CD1c-positive myeloid dendritic cell (primary cell): ENCODE results near the gene AQP5.

Experiments
- DNase-seq: peaks from one replicate; pipeline ENCODE4 v3.0.0-alpha.2; 2016; ENCODE audit errors: extremely low spot score

AQP5 gene

GRCh38 chr12:49932023-49932422 lies 29.6 kb upstream of the AQP5 start:
- no peak for DNase-seq

DNA sequence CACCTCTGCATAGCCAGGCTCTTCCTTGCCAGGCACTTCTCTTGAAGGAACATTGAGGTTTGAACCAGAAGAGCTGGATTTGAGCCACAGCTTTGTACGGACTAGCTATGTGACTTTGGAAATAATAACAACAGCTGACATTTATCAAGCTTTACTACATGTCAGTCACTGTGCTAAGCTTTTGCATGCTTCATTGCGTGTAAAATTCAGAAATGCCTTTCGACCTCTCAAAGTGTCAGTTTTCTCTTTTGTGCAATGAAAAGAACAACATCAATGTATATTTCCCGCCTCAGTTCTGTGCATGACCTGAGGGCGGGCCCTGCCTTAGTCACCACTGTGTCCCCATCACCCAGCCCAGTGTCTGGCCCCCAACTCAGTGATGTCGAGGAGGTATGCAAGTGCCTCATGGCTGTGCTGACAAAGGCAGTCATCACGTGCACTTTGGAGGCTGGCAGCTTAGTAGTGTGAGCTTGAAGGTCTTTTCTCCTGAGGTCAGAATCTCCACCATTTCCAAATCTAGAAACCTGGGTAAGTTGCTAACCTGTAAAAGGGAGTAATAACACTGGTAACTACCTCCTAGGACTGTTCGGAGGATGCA lies 29.0 kb upstream of the AQP5 start:
- no peak for DNase-seq

- DNase-seq = no peak
Measured at GRCh38 chr12:49933796-49934195, 27.9 kb upstream of the AQP5 start.

DNA sequence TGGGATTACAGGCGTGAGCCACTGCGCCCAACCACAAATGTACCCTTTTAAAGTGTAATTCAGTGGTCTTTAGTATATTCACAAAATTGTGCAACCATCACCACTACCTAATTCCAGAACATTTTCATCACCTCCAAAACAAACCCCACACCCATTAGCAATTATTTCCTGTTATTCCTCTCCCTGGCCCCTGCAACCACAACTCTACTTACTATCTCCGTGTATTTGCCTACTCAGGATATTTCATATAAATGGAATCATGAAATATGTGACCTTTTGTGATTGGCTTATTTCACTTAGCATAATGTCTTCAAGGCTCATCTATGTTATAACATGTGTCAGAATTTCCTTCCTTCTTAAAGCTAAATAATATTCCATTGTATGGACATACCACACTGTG lies 27.2 kb upstream of the AQP5 start:
- DNase-seq = no peak

DNA sequence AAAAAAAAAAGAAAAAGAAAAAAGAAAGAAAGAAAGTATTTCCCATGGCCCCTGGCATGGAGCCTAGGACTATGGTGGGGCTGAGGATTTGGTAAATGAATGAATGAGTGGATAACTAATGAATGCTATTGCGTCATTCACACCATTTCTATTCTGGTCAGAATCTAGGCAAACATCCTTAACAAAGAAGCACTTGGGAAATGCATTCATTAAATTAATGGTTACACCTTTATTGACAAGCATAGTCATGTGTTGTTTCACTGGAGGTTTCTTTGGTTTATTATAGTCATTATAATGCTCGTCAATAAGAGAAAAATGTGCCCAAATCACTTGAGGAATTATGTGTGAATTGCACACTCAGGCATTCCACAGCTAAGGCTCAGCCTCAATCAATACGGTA lies 24.7 kb upstream of the AQP5 start:
- DNase-seq = no peak

DNA sequence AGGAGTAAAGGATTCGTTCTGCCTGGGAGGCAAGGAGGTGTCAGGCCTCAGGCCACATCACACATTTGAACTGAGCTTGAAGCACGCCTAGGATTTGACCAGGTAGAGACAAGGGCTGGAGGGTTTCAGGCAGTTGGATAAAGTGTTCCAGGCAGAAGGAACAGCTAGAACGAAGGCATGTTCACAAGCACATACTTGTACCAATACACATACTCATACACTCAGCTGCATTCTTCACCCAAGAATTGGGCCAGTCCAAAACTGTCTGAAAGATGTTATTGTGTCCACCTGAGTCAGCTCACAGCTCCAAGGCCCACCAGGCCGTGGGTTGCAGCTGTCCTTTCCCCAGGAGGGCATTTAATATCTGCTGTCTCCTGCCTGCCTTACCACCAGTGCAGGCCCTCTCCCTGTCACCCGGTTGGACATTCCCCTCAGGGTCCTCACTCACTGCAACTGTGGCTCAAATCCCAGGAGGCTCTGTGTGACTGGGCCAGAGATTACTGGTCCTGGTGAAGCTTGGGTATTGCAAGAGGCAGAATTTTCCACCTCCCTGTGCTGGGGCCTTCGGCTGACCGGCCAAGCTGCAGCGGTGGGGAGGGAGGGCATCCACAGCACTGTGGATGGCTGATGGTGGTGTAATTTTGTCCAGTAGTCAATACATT lies 23.9 kb upstream of the AQP5 start:
- DNase-seq = no peak

DNA sequence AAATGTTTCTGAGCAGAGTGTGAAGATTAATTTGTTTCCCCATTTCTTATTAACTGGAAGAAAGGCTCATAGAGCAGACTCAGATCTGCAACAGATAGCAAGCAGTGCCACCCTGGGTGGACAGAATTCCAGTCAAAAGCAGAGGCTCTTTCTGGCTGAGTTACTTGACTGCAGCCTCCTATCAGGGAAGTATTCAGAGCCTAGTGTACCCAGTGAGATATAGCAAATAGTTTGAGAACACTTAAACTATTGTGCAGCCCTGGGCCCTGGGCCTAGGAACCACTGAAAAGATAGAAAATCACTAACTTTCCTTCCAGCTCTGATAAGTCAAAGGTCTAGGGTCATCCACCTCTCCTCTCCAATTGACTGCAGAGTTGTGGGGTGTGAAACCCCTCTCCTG lies 22.4 kb upstream of the AQP5 start:
- DNase-seq = no peak

DNA sequence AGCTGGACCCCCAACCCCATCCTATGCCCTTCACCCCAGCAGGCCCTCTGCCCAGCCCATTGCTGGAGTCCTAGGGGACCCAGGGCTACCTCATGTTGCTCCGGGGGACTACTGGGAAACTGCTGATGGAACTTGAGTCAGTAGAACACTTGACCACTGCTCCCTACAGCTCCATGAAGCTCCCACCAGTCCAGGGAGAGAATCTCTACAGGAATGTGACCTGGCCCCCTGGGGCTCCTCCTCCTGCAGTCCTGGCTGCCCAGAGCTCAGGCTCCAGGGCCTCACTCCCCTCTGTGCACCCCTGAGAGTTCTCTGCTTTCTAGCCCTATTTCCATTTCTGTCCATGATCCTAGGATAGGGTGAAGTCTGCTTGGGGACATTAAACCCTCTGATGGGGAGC lies 22.0 kb upstream of the AQP5 start:
- no peak for DNase-seq

DNA sequence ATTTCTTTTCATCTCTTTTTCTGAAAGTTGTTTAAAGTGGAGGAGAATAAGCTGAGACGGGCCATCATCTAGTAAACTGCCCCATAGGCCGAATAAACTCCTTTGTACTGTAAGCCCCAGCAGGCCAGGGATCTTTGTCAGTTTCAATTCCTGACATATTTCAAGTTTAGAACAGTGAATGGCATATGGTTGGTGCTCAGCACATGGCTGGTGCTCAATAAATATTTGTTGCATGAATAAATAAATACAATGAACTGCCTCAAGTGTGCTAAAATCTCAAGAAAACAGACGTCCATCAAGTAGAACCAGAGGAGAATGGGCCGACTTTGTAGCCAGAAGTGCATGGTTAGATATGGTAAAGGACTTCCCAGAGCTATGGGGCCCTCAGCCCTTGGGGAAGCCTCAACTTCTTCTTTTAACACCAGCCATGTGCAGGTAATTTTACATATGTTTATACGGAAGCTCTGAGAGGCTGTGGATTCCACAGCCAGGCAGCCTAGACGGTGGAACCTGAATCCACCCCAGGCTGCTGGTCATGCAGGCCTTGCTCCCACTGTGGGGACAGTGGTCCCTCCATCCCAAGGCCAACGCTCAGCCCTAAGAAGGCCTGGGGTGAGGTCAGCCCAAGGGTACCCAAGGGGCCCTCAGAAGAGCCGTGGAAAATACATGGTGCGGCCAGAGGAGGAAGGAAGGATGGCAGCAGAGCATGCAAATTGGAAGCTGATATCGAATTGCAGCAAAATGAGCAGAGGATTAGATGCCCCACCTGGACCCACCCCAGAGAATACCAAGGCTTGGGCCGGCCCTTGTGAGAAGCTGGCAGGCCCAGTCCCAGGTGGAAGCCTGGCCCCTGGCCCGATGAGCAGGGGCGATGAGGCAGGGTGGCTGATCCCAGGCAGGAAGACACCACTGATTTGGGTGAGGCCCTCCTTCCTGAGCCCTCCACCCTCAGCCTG lies 19.8 kb upstream of the AQP5 start:
- DNase-seq = no peak

DNA sequence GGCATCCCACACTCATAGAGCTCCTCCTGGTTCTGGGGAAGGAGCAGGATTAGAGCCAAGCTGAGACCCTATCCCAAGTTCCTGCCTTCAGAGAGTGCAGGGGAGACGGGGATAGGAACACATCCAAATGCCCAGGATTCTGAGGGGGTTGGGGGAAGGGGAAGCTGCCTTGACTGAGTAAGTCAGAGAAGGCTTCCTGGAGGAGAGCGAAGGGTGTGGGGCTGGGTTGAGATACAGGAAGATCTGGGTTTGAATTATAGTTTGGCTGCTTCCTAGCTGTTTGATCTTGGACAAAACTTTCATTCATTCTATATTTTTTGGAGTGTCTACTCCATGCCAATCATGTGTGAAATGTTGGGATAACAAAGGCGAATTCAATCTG lies 19.2 kb upstream of the AQP5 start:
- no peak for DNase-seq

- no peak for DNase-seq
Measured at GRCh38 chr12:49942921-49943624, 18.6 kb upstream of the AQP5 start.

GRCh38 chr12:49943625-49943960 lies 18.1 kb upstream of the AQP5 start:
- DNase-seq = no peak

GRCh38 chr12:49944046-49944445 lies 17.6 kb upstream of the AQP5 start:
- DNase-seq = no peak

- DNase-seq = no peak
Measured at GRCh38 chr12:49944718-49945117, 17.0 kb upstream of the AQP5 start.

- DNase-seq = peak; percentile 81
Measured at GRCh38 chr12:49945394-49946080, 16.1 kb upstream of the AQP5 start.

DNA sequence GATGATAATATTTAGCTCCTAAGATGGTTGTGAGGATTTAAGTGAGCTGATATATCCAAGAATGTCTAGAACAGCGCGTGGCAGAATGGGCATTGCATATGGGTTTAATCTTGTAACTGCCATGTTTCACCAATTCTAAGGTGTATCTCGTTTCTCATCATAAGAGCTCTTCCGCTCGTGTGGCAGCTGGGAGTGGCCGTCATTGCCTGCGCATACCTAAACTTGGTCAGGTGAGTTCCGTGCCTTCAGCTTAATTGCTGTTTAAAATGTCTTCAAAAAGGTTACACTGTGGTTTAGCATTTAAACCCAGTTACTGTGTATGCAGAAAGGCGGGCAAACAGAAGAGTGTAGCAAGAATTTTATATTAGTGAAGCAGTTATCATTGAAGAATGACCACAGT lies 15.6 kb upstream of the AQP5 start:
- DNase-seq = no peak

DNA sequence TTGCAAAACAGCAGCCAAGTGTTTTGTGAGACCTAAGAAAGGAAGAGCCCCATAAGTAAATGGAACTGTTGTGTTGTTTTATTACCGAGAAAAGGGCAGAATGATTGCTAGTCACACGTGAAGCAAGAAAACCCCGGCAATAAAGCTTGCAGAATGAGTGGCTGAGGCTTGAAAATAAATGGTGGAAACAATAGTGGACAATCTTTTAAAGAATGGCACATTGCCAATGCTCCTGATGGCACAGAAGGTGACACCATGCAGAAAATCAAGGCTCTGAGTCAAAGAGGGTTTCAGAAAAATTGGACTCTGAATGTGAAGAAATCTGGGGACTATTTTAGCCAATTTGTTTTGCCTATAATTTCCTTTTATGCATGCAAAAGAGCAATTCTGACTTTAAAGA lies 15.2 kb upstream of the AQP5 start:
- DNase-seq = no peak

GRCh38 chr12:49947593-49948226 lies 14.0 kb upstream of the AQP5 start:
- no peak for DNase-seq

DNA sequence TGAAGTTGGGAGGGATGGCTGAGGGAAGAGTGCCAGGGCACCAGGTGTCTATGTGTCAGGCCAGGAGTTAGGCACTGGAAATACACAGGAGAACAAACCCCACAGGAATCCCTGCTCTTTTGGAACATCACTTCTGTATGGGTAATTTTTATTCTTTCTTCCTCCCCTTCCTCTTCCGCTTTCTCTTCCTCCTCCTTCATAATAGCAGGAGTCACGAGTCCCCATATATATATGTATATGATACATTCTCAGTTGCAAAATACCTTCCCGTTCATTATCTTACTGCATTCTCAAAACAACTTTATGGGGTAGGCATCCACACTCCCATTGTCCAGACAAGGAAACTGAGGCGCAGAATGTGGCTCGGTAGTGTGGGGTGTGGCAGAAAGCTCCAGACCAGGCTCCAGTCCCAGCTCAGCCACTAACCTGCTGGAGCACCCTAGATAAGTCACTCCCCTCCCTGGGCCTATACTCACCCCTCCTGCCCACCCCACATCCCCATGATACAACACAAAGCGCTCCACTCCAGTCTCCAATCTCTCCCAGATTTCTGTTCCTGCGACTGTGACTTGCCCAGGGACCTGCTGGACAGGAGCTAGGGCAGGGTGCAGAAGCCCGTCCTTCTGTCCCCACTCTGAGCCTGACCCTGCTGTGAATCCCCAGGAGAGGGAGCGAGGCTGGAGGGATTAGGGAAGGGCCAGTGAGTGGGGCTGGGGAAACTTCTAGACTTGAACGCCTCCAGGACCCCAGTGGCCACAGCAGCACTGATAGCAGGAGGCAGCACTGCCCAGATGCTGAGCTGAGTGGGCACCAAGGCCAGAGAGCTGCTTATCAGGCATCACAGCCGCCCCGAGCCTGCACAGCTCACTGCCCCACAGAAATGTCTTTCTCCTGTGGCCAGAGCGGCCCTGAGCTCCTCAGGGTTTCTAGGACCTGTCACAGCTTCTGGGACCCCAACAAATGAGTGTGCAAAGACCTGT lies 12.5 kb upstream of the AQP5 start:
- DNase-seq = peak; percentile 33

DNA sequence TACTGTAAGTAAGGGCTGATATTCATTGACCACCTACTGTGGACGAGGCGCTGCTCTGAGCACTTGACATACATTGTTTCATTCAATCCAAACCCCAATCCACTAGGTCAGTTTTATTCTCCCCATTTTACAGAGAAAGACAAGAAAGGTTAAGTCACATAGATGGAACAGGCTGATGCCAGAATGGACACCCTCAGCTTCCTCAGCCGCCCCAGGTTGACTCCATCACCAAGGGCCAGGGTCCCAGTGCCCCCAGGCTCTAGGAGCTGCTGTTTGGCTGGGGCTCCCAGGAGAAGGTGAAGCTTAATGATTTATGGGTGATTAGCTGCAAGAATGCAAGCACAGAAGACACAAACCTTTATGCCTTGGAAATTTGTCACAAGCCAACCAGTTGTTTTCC lies 11.8 kb upstream of the AQP5 start:
- DNase-seq = no peak
